HEK293 (cell line): Measurements from ENCODE around the gene NOS1.

Experiments
- CTCF ChIA-PET: fragments of 350-600 bp; formaldehyde crosslinking; extraction: SDS; loops from one replicate; lab custom pipeline; 2021; ENCODE audit warnings: antibody characterized with exemption; lab: Yijun Ruan, JAX
- POLR2A ChIA-PET: fragments of 300-600 bp; formaldehyde crosslinking; extraction: SDS; loops from one replicate; lab custom pipeline; 2020; ENCODE audit warnings: antibody characterized with exemption, inconsistent platforms; lab: Yijun Ruan, JAX
- H3K27ac ChIP-seq: fragments of 200-500 bp; sonication (Bioruptor generic); 2 replicates; pipeline ENCODE4 v1.5.1; 2014; ENCODE audit warnings: low read depth, low read length, control low read depth, inconsistent platforms; ENCODE audit errors: extremely low read depth
- H3K36me3 ChIP-seq, 2 experiments: fragments of 200-500 bp in 1 of 2; sonication (Bioruptor generic) in 1 of 2; 1 replicate in 1 of 2; 2 replicates in 1 of 2; pipeline ENCODE4 v1.5.1; 2014 to 2017; ENCODE audit warnings: inconsistent platforms in 2 of 2, low read length in 2 of 2; ENCODE audit not compliant: control insufficient read depth in 2 of 2, insufficient read depth in 1 of 2
- H3K4me1 ChIP-seq: fragments of 200-500 bp; sonication (Bioruptor generic); 2 replicates; pipeline ENCODE4 v1.5.1; 2014; ENCODE audit warnings: mild to moderate bottlenecking, low read length, inconsistent platforms; ENCODE audit not compliant: control insufficient read depth, insufficient read depth
- H3K4me3 ChIP-seq: 2 replicates; pipeline ENCODE4 v1.5.1; 2011; ENCODE audit warnings: low read depth, mild to moderate bottlenecking, control low read depth, low read length, moderate library complexity
- H3K9me3 ChIP-seq: fragments of 200-500 bp; sonication (Bioruptor generic); 2 replicates; pipeline ENCODE4 v1.5.1; 2014; ENCODE audit warnings: low read depth, low read length, inconsistent platforms; ENCODE audit not compliant: control insufficient read depth, insufficient read depth
- GLI4 ChIP-seq: fragments of 450-650 bp; formaldehyde crosslinking; IDR thresholded peaks from 2 replicates; pipeline ENCODE4 v1.5.1; 2016; ENCODE audit warnings: missing biosample characterization, missing genetic modification characterization
- KLF10 ChIP-seq: fragments of 450-650 bp; IDR thresholded peaks from 2 replicates; pipeline ENCODE4 v1.5.1; 2018; ENCODE audit warnings: missing biosample characterization, mild to moderate bottlenecking, missing genetic modification characterization
- KLF9 ChIP-seq: fragments of 450-650 bp; formaldehyde crosslinking; IDR thresholded peaks from 2 replicates; pipeline ENCODE4 v1.5.1; 2016; ENCODE audit warnings: missing biosample characterization, missing genetic modification characterization, low read depth
- MZF1 ChIP-seq: fragments of 450-650 bp; formaldehyde crosslinking; IDR thresholded peaks from 2 replicates; pipeline ENCODE4 v1.5.1; 2017; ENCODE audit warnings: missing biosample characterization, missing genetic modification characterization, borderline replicate concordance
- ZBTB17 ChIP-seq: fragments of 450-650 bp; formaldehyde crosslinking; IDR thresholded peaks from 2 replicates; pipeline ENCODE4 v1.5.1; 2016; ENCODE audit warnings: missing biosample characterization, missing genetic modification characterization
- ZBTB44 ChIP-seq: fragments of 450-650 bp; IDR thresholded peaks from 2 replicates; pipeline ENCODE4 v1.5.1; 2018; ENCODE audit warnings: missing biosample characterization, mild to moderate bottlenecking, missing genetic modification characterization
- ZNF133 ChIP-seq: fragments of 450-650 bp; formaldehyde crosslinking; IDR thresholded peaks from 2 replicates; pipeline ENCODE4 v1.5.1; 2016; ENCODE audit warnings: missing biosample characterization, missing genetic modification characterization
- ZNF155 ChIP-seq: fragments of 450-650 bp; formaldehyde crosslinking; IDR thresholded peaks from 2 replicates; pipeline ENCODE4 v1.5.1; 2016; ENCODE audit warnings: missing biosample characterization, missing genetic modification characterization
- ZNF174 ChIP-seq: fragments of 450-650 bp; formaldehyde crosslinking; IDR thresholded peaks from 2 replicates; pipeline ENCODE4 v1.5.0; 2017; ENCODE audit warnings: missing biosample characterization, mild to moderate bottlenecking, missing genetic modification characterization
- ZNF19 ChIP-seq: fragments of 450-650 bp; formaldehyde crosslinking; IDR thresholded peaks from 2 replicates; pipeline ENCODE4; 2016; ENCODE audit warnings: missing biosample characterization, missing genetic modification characterization, low read depth
- ZNF211 ChIP-seq: fragments of 450-650 bp; formaldehyde crosslinking; IDR thresholded peaks from 2 replicates; pipeline ENCODE4 v1.5.1; 2016; ENCODE audit warnings: low read depth, missing biosample characterization, missing genetic modification characterization
- ZNF23 ChIP-seq: fragments of 450-650 bp; formaldehyde crosslinking; IDR thresholded peaks from 2 replicates; pipeline ENCODE4 v1.5.1; 2016; ENCODE audit warnings: missing biosample characterization, missing genetic modification characterization, borderline replicate concordance
- ZNF292 ChIP-seq: fragments of 450-650 bp; formaldehyde crosslinking; IDR thresholded peaks from 2 replicates; pipeline ENCODE4 v1.5.1; 2016; ENCODE audit warnings: low read depth, missing biosample characterization, missing genetic modification characterization, borderline replicate concordance
- ZNF37A ChIP-seq: fragments of 450-650 bp; IDR thresholded peaks from 2 replicates; pipeline ENCODE4 v1.5.1; 2018; ENCODE audit warnings: missing biosample characterization, missing genetic modification characterization
- ZNF391 ChIP-seq: fragments of 450-650 bp; formaldehyde crosslinking; IDR thresholded peaks from 2 replicates; pipeline ENCODE4 v1.5.1; 2016; ENCODE audit warnings: low read depth, missing biosample characterization, missing genetic modification characterization, borderline replicate concordance
- ZNF426 ChIP-seq: fragments of 450-650 bp; formaldehyde crosslinking; IDR thresholded peaks from 2 replicates; pipeline ENCODE4 v1.5.1; 2017; ENCODE audit warnings: missing biosample characterization, missing genetic modification characterization, mild to moderate bottlenecking, inconsistent platforms, moderate library complexity
- ZNF514 ChIP-seq: fragments of 450-650 bp; formaldehyde crosslinking; IDR thresholded peaks from 2 replicates; pipeline ENCODE4 v1.5.1; 2016; ENCODE audit warnings: missing biosample characterization, missing genetic modification characterization
- ZNF571 ChIP-seq: fragments of 450-650 bp; formaldehyde crosslinking; IDR thresholded peaks from 2 replicates; pipeline ENCODE4 v1.5.0; 2017; ENCODE audit warnings: missing biosample characterization, missing genetic modification characterization
- ZNF596 ChIP-seq: fragments of 450-650 bp; IDR thresholded peaks from 2 replicates; pipeline ENCODE4 v1.5.0; 2018; ENCODE audit warnings: missing biosample characterization, mild to moderate bottlenecking, missing genetic modification characterization, moderate library complexity
- ZNF626 ChIP-seq: fragments of 450-650 bp; sonication (Bioruptor Pico); formaldehyde crosslinking; IDR thresholded peaks from 2 replicates; pipeline ENCODE4 v1.5.1; 2018; ENCODE audit warnings: missing biosample characterization, missing genetic modification characterization, inconsistent platforms
- ZNF658 ChIP-seq: fragments of 450-650 bp; formaldehyde crosslinking; IDR thresholded peaks from 2 replicates; pipeline ENCODE4; 2016; ENCODE audit warnings: missing biosample characterization, missing genetic modification characterization
- TF ChIP-seq, protein P1 (sequence below): fragments of 450-650 bp; formaldehyde crosslinking; IDR thresholded peaks from 2 replicates; pipeline ENCODE4 v1.5.1; 2017; ENCODE audit warnings: missing biosample characterization, missing genetic modification characterization
- TF ChIP-seq, protein P2 (sequence below): fragments of 450-650 bp; formaldehyde crosslinking; IDR thresholded peaks from 2 replicates; pipeline ENCODE4 v1.5.1; 2016; ENCODE audit warnings: missing biosample characterization, missing genetic modification characterization
- TF ChIP-seq, protein P3 (sequence below): fragments of 450-650 bp; formaldehyde crosslinking; IDR thresholded peaks from 2 replicates; pipeline ENCODE4 v1.5.1; 2016; ENCODE audit warnings: missing biosample characterization, missing genetic modification characterization
- TF ChIP-seq, protein P4 (sequence below): fragments of 450-650 bp; formaldehyde crosslinking; IDR thresholded peaks from 2 replicates; pipeline ENCODE4 v1.5.1; 2016; ENCODE audit warnings: missing biosample characterization, missing genetic modification characterization
- TF ChIP-seq, protein P5 (sequence below): fragments of 450-650 bp; formaldehyde crosslinking; IDR thresholded peaks from 2 replicates; pipeline ENCODE4 v1.5.1; 2016; ENCODE audit warnings: missing biosample characterization, missing genetic modification characterization

NOS1 gene

GRCh38 chr12:117162633-117163032 lies 198.8 kb downstream of the NOS1 start:
- Histone ChIP-seq H3K4me3 (no peak overlapping the region), H3K9me3 (no peaks in the 10 kb centered on the region), H3K27ac (no peak overlapping the region), H3K4me1 (no peaks in the 10 kb centered on the region), H3K36me3 (peaks cover 55 to 97% of the 10 kb centered on the region in 2 experiments)
- no peak for TF ChIP-seq ZNF658
- TF ChIP-seq ZNF133 (tag by site-specific recombination), result no peak
- no peak for TF ChIP-seq GLI4 (tag by site-specific recombination)
- TF ChIP-seq ZNF211 (tag by site-specific recombination), result no peak
- TF ChIP-seq, protein P1, sequence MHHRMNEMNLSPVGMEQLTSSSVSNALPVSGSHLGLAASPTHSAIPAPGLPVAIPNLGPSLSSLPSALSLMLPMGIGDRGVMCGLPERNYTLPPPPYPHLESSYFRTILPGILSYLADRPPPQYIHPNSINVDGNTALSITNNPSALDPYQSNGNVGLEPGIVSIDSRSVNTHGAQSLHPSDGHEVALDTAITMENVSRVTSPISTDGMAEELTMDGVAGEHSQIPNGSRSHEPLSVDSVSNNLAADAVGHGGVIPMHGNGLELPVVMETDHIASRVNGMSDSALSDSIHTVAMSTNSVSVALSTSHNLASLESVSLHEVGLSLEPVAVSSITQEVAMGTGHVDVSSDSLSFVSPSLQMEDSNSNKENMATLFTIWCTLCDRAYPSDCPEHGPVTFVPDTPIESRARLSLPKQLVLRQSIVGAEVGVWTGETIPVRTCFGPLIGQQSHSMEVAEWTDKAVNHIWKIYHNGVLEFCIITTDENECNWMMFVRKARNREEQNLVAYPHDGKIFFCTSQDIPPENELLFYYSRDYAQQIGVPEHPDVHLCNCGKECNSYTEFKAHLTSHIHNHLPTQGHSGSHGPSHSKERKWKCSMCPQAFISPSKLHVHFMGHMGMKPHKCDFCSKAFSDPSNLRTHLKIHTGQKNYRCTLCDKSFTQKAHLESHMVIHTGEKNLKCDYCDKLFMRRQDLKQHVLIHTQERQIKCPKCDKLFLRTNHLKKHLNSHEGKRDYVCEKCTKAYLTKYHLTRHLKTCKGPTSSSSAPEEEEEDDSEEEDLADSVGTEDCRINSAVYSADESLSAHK (tag by site-specific recombination), result no peak
- no peak for TF ChIP-seq ZNF626 (tag by site-specific recombination)
- TF ChIP-seq ZNF426 (tag by site-specific recombination), result no peak
- no peak for TF ChIP-seq ZNF19 (tag by site-specific recombination)
- TF ChIP-seq ZNF514 (tag by site-specific recombination), result no peak
- no peak for TF ChIP-seq ZNF37A (tag by site-specific recombination)
- no peak for TF ChIP-seq ZNF596 (tag by site-specific recombination)
- TF ChIP-seq, protein P2, sequence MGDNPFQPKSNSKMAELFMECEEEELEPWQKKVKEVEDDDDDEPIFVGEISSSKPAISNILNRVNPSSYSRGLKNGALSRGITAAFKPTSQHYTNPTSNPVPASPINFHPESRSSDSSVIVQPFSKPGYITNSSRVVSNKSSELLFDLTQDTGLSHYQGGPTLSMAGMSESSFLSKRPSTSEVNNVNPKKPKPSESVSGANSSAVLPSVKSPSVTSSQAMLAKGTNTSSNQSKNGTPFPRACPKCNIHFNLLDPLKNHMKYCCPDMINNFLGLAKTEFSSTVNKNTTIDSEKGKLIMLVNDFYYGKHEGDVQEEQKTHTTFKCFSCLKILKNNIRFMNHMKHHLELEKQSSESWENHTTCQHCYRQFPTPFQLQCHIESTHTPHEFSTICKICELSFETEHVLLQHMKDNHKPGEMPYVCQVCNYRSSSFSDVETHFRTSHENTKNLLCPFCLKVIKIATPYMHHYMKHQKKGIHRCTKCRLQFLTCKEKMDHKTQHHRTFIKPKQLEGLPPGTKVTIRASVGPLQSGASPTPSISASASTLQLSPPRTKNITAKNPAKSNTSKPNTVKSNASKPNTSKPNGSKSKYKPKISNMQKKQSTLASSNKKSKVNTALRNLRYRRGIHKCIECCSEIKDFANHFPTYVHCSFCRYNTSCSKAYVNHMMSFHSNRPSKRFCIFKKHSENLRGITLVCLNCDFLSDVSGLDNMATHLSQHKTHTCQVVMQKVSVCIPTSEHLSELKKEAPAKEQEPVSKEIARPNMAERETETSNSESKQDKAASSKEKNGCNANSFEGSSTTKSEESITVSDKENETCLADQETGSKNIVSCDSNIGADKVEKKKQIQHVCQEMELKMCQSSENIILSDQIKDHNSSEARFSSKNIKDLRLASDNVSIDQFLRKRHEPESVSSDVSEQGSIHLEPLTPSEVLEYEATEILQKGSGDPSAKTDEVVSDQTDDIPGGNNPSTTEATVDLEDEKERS, result no peak
- no peak for TF ChIP-seq KLF10
- POLR2A ChIA-PET, result no interaction called here
- CTCF ChIA-PET, result no interaction called here

DNA sequence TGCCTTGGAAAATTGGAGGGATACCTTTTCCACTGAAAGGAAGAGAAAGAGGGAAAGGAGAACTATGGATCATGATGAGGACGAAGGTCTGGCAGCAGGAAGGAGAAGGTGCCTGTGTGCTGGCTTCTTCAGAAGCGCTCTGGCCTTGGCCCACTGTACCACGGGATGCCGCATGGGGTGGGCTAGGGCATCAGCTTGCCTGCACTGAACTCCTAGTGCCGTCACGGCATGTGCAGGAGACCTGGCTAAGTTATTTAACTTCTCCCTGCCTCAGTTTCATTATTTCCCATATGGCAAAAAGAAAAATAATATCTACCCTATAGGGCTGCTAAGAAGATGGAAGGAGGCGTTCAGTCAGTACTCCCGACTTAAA lies 199.3 kb downstream of the NOS1 start:
- Histone ChIP-seq H3K4me1 (no peaks in the 10 kb centered on the region), H3K4me3 (no peak overlapping the region), H3K27ac (no peak overlapping the region), H3K9me3 (no peaks in the 10 kb centered on the region), H3K36me3 (peaks cover 55 to 97% of the 10 kb centered on the region in 2 experiments)
- POLR2A ChIA-PET, result no interaction called here
- CTCF ChIA-PET, result no interaction called here
- TF ChIP-seq ZBTB44 (tag by site-specific recombination), result no peak
- TF ChIP-seq ZNF155, result no peak
- no peak for TF ChIP-seq KLF9 (tag by site-specific recombination)
- no peak for TF ChIP-seq ZBTB17
- TF ChIP-seq ZNF391, result no peak
- TF ChIP-seq, protein P3, sequence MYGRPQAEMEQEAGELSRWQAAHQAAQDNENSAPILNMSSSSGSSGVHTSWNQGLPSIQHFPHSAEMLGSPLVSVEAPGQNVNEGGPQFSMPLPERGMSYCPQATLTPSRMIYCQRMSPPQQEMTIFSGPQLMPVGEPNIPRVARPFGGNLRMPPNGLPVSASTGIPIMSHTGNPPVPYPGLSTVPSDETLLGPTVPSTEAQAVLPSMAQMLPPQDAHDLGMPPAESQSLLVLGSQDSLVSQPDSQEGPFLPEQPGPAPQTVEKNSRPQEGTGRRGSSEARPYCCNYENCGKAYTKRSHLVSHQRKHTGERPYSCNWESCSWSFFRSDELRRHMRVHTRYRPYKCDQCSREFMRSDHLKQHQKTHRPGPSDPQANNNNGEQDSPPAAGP (tag by site-specific recombination), result no peak
- TF ChIP-seq ZNF571, result no peak
- TF ChIP-seq, protein P4, sequence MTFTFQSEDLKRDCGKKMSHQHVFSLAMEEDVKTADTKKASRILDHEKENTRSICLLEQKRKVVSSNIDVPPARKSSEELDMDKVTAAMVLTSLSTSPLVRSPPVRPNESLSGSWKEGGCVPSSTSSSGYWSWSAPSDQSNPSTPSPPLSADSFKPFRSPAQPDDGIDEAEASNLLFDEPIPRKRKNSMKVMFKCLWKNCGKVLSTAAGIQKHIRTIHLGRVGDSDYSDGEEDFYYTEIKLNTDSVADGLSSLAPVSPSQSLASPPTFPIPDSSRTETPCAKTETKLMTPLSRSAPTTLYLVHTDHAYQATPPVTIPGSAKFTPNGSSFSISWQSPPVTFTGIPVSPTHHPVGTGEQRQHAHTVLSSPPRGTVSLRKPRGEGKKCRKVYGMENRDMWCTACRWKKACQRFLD (tag by site-specific recombination), result no peak
- no peak for TF ChIP-seq MZF1 (tag by site-specific recombination)
- TF ChIP-seq, protein P5, sequence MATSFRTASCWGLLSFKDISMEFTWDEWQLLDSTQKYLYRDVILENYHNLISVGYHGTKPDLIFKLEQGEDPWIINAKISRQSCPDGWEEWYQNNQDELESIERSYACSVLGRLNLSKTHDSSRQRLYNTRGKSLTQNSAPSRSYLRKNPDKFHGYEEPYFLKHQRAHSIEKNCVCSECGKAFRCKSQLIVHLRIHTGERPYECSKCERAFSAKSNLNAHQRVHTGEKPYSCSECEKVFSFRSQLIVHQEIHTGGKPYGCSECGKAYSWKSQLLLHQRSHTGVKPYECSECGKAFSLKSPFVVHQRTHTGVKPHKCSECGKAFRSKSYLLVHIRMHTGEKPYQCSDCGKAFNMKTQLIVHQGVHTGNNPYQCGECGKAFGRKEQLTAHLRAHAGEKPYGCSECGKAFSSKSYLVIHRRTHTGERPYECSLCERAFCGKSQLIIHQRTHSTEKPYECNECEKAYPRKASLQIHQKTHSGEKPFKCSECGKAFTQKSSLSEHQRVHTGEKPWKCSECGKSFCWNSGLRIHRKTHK (tag by site-specific recombination), result no peak
- no peak for TF ChIP-seq ZNF23 (tag by site-specific recombination)
- TF ChIP-seq ZNF658, result no peak
- TF ChIP-seq ZNF174 (tag by site-specific recombination), result no peak
- TF ChIP-seq ZNF292 (tag by site-specific recombination), result no peak
